GM23248 (cell line): ENCODE measurements around the gene CFTR.

ENCODE experiments used
- EZH2 ChIP-seq: fragments of 200-600 bp; sonication (generic); IDR thresholded peaks from 2 replicates; pipeline ENCODE4 v1.6.1; 2018; ENCODE audit warnings: antibody characterized with exemption, mild to moderate bottlenecking; ENCODE audit not compliant: insufficient read depth, poor library complexity, severe bottlenecking
- EZH2phosphoT487 ChIP-seq: fragments of 200-600 bp; sonication (generic); IDR thresholded peaks from 2 replicates; pipeline ENCODE4 v1.6.1; 2018; ENCODE audit warnings: antibody characterized with exemption, moderate library complexity, mild to moderate bottlenecking, low read depth; ENCODE audit not compliant: insufficient read depth

DNA sequence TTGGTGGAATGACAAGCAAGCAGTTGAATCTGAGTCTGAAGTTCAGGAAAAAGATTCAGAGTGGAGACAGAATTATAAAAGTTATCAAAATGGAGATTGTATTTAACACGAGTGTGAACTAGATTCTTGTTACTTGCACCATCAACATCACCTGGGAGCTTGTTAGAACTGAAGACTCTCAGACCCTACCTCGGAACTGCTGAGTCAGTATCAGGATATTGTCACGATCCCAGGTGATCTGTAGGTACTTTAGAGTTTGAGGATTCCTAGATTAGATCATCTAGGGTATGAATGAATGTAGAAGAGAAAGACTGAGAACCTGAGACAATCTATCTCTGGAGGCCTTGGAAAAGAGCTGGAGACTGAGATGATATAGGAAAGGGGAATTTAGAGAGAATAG is 199.3 kb downstream of the CFTR start:
- no peak for TF ChIP-seq EZH2phosphoT487
- no peak for TF ChIP-seq EZH2
